IMR-90 (cell line): ENCODE results near the gene TCL1A. TPM values are rescaled to one million over a fixed set of nuclear protein-coding genes. Genes with fewer than 3 reads are reported as not detected.

Experiments
- ATAC-seq: fragments of 200-7000 bp; cut with Tn5 transposase; 2 replicates; pipeline ENCODE4 v1.9.1; 2020; ENCODE audit warnings: low read depth, mild to moderate bottlenecking, moderate library complexity
- BruUV-seq: library from RNA; stranded (reverse); fragments of 400-500 nt; replicated peaks from 2 replicates; lab custom pipeline; 2021; lab: Mats Ljungman, UMichigan
- CTCF ChIA-PET: fragments of 300-600 bp; formaldehyde crosslinking; extraction: SDS; loops from one replicate; lab custom pipeline; 2021; ENCODE audit warnings: antibody characterized with exemption; lab: Yijun Ruan, JAX
- POLR2A ChIA-PET: fragments of 300-600 bp; sonication (Branson Sonifier 250); formaldehyde crosslinking; loops from one replicate; lab custom pipeline; 2022; ENCODE audit warnings: antibody characterized with exemption; ENCODE audit not compliant: unreplicated experiment; lab: Charles Lee
- DNase-seq: peaks from one replicate; pipeline ENCODE4 v3.0.0; 2013
- H2AFZ ChIP-seq: replicated peaks from 2 replicates; pipeline ENCODE3; 2013; ENCODE audit warnings: low read length, mild to moderate bottlenecking; ENCODE audit not compliant: poor library complexity
- H2AK5ac ChIP-seq: 2 replicates; pipeline ENCODE4 v1.6.1; 2013; ENCODE audit warnings: low read depth, low read length, inconsistent platforms
- H2AK9ac ChIP-seq: replicated peaks from 2 replicates; pipeline ENCODE3; 2013; ENCODE audit warnings: mild to moderate bottlenecking, low read depth, low read length, moderate library complexity; ENCODE audit not compliant: poor library complexity
- H2BK120ac ChIP-seq: 2 replicates; pipeline ENCODE4 v1.6.1; 2013; ENCODE audit warnings: low read depth, low read length, inconsistent platforms
- H2BK15ac ChIP-seq: 3 replicates; pipeline ENCODE4 v1.6.1; 2013; ENCODE audit warnings: low read depth, low read length, inconsistent platforms
- H2BK20ac ChIP-seq: 2 replicates; pipeline ENCODE4 v1.6.1; 2013; ENCODE audit warnings: low read depth, mild to moderate bottlenecking, inconsistent platforms, low read length, moderate library complexity
- H2BK5ac ChIP-seq: 2 replicates; pipeline ENCODE4 v1.6.1; 2013; ENCODE audit warnings: mild to moderate bottlenecking, low read depth, low read length, inconsistent platforms; ENCODE audit not compliant: poor library complexity, severe bottlenecking
- H3K14ac ChIP-seq: replicated peaks from 2 replicates; pipeline ENCODE4 v1.6.1; 2013; ENCODE audit warnings: low read depth, low read length, inconsistent platforms
- H3K18ac ChIP-seq: 2 replicates; pipeline ENCODE4 v1.6.1; 2013; ENCODE audit warnings: low read depth, low read length, control low read depth
- H3K23ac ChIP-seq: 2 replicates; pipeline ENCODE4 v1.6.1; 2013; ENCODE audit warnings: low read depth, low read length, inconsistent platforms
- H3K27ac ChIP-seq: 2 replicates; pipeline ENCODE4 v1.5.1; 2013; ENCODE audit warnings: mild to moderate bottlenecking, control low read depth, low read length; ENCODE audit not compliant: insufficient read depth
- H3K27me3 ChIP-seq: 2 replicates; pipeline ENCODE4 v1.6.1; 2013; ENCODE audit warnings: low read length; ENCODE audit not compliant: control insufficient read depth, insufficient read depth
- H3K36me3 ChIP-seq: 2 replicates; pipeline ENCODE4 v1.6.1; 2013; ENCODE audit warnings: low read length, mixed read lengths; ENCODE audit not compliant: control insufficient read depth, insufficient read depth
- H3K4ac ChIP-seq: 2 replicates; pipeline ENCODE4 v1.6.1; 2013; ENCODE audit warnings: low read depth, low read length, inconsistent platforms
- H3K4me1 ChIP-seq: 2 replicates; pipeline ENCODE4 v1.6.1; 2013; ENCODE audit warnings: low read length, mixed read lengths; ENCODE audit not compliant: control insufficient read depth, insufficient read depth
- H3K4me2 ChIP-seq: 2 replicates; pipeline ENCODE4 v1.6.1; 2013; ENCODE audit warnings: low read depth, mild to moderate bottlenecking, control low read depth, low read length, moderate library complexity
- H3K4me3 ChIP-seq: 2 replicates; pipeline ENCODE4 v1.5.1; 2013; ENCODE audit warnings: low read depth, mild to moderate bottlenecking, control low read depth, low read length, moderate library complexity; ENCODE audit not compliant: insufficient read depth
- H3K56ac ChIP-seq: 2 replicates; pipeline ENCODE4 v1.6.1; 2013; ENCODE audit warnings: low read length, inconsistent platforms; ENCODE audit not compliant: insufficient read depth; ENCODE audit errors: extremely low read depth
- H3K79me1 ChIP-seq, 2 experiments: 2 replicates each; pipeline ENCODE4 v1.6.1; 2013; ENCODE audit warnings: low read length in 2 of 2, inconsistent platforms in 1 of 2, low read depth in 1 of 2
- H3K9ac ChIP-seq: 2 replicates; pipeline ENCODE4 v1.6.1; 2013; ENCODE audit warnings: low read depth, low read length, control low read depth
- H3K9me1 ChIP-seq: 2 replicates; pipeline ENCODE4 v1.6.1; 2013; ENCODE audit warnings: low read length, inconsistent platforms; ENCODE audit not compliant: insufficient read depth
- H3K9me3 ChIP-seq: 2 replicates; pipeline ENCODE4 v1.6.1; 2013; ENCODE audit warnings: low read length; ENCODE audit not compliant: control insufficient read depth, insufficient read depth
- H4K20me1 ChIP-seq: 2 replicates; pipeline ENCODE4 v1.6.1; 2013; ENCODE audit warnings: low read length, inconsistent platforms; ENCODE audit not compliant: insufficient read depth
- H4K5ac ChIP-seq: 2 replicates; pipeline ENCODE4 v1.6.1; 2013; ENCODE audit warnings: mild to moderate bottlenecking, low read depth, low read length, control low read depth
- H4K8ac ChIP-seq, 2 experiments: 2 replicates each; pipeline ENCODE4 v1.6.1; 2013; ENCODE audit warnings: low read depth in 2 of 2, low read length in 2 of 2, control low read depth in 1 of 2, inconsistent platforms in 1 of 2
- H4K91ac ChIP-seq: 2 replicates; pipeline ENCODE4 v1.6.1; 2013; ENCODE audit warnings: low read depth, low read length, inconsistent platforms; ENCODE audit not compliant: insufficient read depth
- BHLHE40 ChIP-seq: fragments of 150-350 bp; IDR thresholded peaks from 2 replicates; pipeline ENCODE4 v1.6.1; 2016; ENCODE audit warnings: mild to moderate bottlenecking, low read depth, low read length
- CEBPB ChIP-seq: IDR thresholded peaks from 2 replicates; pipeline ENCODE4 v1.6.1; 2012; ENCODE audit warnings: low read depth, low read length, improper control_type of control experiment
- CHD1 ChIP-seq: IDR thresholded peaks from 2 replicates; pipeline ENCODE4 v1.6.1; 2012; ENCODE audit warnings: low read depth, low read length, improper control_type of control experiment
- FOS ChIP-seq: fragments of 150-350 bp; IDR thresholded peaks from 2 replicates; pipeline ENCODE4 v1.6.1; 2016; ENCODE audit warnings: low read depth, low read length
- MAFK ChIP-seq: IDR thresholded peaks from 2 replicates; pipeline ENCODE4 v1.6.1; 2012; ENCODE audit warnings: low read depth, low read length, improper control_type of control experiment
- NFE2L2 ChIP-seq: fragments of 150-350 bp; IDR thresholded peaks from 2 replicates; pipeline ENCODE4 v1.6.1; 2016; ENCODE audit warnings: low read depth, mild to moderate bottlenecking, low read length
- RAD21 ChIP-seq: IDR thresholded peaks from 2 replicates; pipeline ENCODE4 v1.6.1; 2012; ENCODE audit warnings: low read length, improper control_type of control experiment
- RCOR1 ChIP-seq: IDR thresholded peaks from 2 replicates; pipeline ENCODE4 v1.6.1; 2012; ENCODE audit warnings: mild to moderate bottlenecking, low read length, improper control_type of control experiment; ENCODE audit not compliant: insufficient replicate concordance
- RFX5 ChIP-seq: IDR thresholded peaks from 2 replicates; pipeline ENCODE4 v1.8.0; 2012; ENCODE audit warnings: low read depth, mild to moderate bottlenecking, low read length, moderate library complexity
- WGBS, 2 experiments: methylation state at CpG; one replicate each; pipeline versions ENCODE4 v1.1.5 to v1.1.7; 2013; ENCODE audit warnings: missing lambda C conversion rate in 2 of 2; ENCODE audit not compliant: insufficient read length in 1 of 2; ENCODE audit errors: extremely low coverage in 2 of 2; 5-methylcytosine and 5-hydroxymethylcytosine counted together
- dilution Hi-C: fragments of 300-500 bp; cut with HindIII; formaldehyde crosslinking; loops from one replicate; pipeline ENCODE4 v1.14.3; 2018; ENCODE audit warnings: low sequenced_read_pairs; ENCODE audit not compliant: unreplicated experiment
- in situ Hi-C: fragments of 300-500 bp; cut with MboI; formaldehyde crosslinking; loops from 3 replicates; pipeline ENCODE4 v1.14.3; 2019; ENCODE audit warnings: low sequenced_read_pairs, inconsistent platforms, mixed read lengths
- intact Hi-C: fragments of 100-400 bp; cut with micrococcal nuclease; formaldehyde crosslinking; loops from 2 replicates; pipeline ENCODE4 v1.10.0; 2022
- polyA plus RNA-seq, 3 experiments: library from polyadenylated mRNA; depleted of rRNA; stranded (reverse); fragments of >200 nt; gene quantifications; 2 replicates each; pipeline ENCODE4 v1.2.3, GENCODE V29; 2012; ENCODE audit warnings: low replicate concordance in 1 of 3
- total RNA-seq: library from RNA; depleted of rRNA; stranded (reverse); fragments of >200 nt; gene quantifications from 2 replicates; pipeline ENCODE4 v1.2.3, GENCODE V29; 2012
- TF ChIP-seq, protein P1 (sequence below): fragments of 150-350 bp; IDR thresholded peaks from 2 replicates; pipeline ENCODE4 v1.6.1; 2016; ENCODE audit warnings: low read depth, mild to moderate bottlenecking, low read length, moderate library complexity, borderline replicate concordance

The TCL1A gene
- total and polyA plus RNA-seq, 2 of the 4 experiments (the other 2 are of a cell fraction), result not detected

DNA sequence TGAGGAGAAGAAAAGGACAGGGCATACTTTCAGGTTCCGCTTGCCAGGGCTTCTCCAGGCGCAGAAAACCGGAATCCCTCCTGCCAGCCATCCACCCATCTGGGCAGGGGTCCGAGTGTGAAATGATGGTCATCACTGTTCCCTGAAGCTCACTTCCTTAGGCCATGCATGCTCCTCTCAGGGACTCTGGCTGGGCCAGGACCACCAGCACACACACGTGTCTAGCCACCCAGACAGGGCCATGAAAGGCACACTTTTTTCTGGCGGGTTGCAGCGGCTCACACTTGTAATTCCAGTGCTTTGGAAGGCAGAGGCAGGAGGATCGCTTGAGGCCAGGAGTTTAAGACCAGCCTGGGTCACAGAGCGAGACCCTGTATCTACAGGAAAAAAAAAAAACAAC, 1.5 kb downstream of the TCL1A start:
- Histone ChIP-seq H3K9me3 (no peaks in the 10 kb centered on the region), H3K27me3 (no peaks in the 10 kb centered on the region), H2BK120ac (no peak overlapping the region), H3K79me1 (no peaks in the 10 kb centered on the region), H2BK15ac (no peak overlapping the region), H3K36me3 (no peaks in the 10 kb centered on the region), H2AK9ac (no peak overlapping the region), H3K56ac (no peak overlapping the region), H3K27ac (no peak overlapping the region), H3K23ac (no peak overlapping the region), H3K4ac (no peak overlapping the region), H3K4me3 (no peak overlapping the region), H2BK5ac (no peak overlapping the region), H3K4me2 (no peak overlapping the region), H3K4me1 (no peaks in the 10 kb centered on the region), H3K9me1 (no peaks in the 10 kb centered on the region), H4K91ac (no peak overlapping the region), H4K5ac (no peak overlapping the region), H3K14ac (no peak overlapping the region), H3K9ac (no peak overlapping the region), H4K20me1 (no peaks in the 10 kb centered on the region), H2AK5ac (no peak overlapping the region), H2BK20ac (no peak overlapping the region), H2AFZ (no peak overlapping the region), H4K8ac (no peak overlapping the region), H3K18ac (no peak overlapping the region)
- TF ChIP-seq NFE2L2 (no peak), RCOR1 (no peak), CHD1 (no peak), CEBPB (no peak), RFX5 (no peak), RAD21 (no peak), FOS (no peak), MAFK (no peak), BHLHE40 (no peak)
- TF ChIP-seq, protein P1, sequence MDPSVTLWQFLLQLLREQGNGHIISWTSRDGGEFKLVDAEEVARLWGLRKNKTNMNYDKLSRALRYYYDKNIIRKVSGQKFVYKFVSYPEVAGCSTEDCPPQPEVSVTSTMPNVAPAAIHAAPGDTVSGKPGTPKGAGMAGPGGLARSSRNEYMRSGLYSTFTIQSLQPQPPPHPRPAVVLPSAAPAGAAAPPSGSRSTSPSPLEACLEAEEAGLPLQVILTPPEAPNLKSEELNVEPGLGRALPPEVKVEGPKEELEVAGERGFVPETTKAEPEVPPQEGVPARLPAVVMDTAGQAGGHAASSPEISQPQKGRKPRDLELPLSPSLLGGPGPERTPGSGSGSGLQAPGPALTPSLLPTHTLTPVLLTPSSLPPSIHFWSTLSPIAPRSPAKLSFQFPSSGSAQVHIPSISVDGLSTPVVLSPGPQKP, result no peak
- ATAC-seq, result no peak
- dilution Hi-C loops (no loop called here), in situ Hi-C loops (no loop called here), intact Hi-C loops (no loop called here)
- WGBS, 2 experiments, result 43% methylated on average over 2 of the region's 9 CpGs; no CpG with 5 or more reads in 1 of the 2 experiments
- BruUV-seq, result no TSS peak
- DNase-seq, result no peak
- ChIA-PET CTCF (no interaction called here), POLR2A (no interaction called here)
